AG09309 (cell line): Measurements from ENCODE around the gene RFC4.

Experiments used
- DNase-seq: peaks from one replicate; pipeline ENCODE4 v3.0.0-alpha.2; 2010; ENCODE audit warnings: low read depth
- H3K4me3 ChIP-seq: 2 replicates; pipeline ENCODE4 v1.5.1; 2011; ENCODE audit warnings: mild to moderate bottlenecking, low read depth, low read length, moderate library complexity; ENCODE audit not compliant: control insufficient read depth
- CTCF ChIP-seq: IDR thresholded peaks from 2 replicates; pipeline ENCODE4 v1.5.1; 2011; ENCODE audit warnings: mild to moderate bottlenecking, low read depth, low read length, inconsistent platforms; ENCODE audit not compliant: insufficient read depth, control insufficient read depth; ENCODE audit errors: missing control alignments

Gene RFC4

GRCh38 chr3:186802701-186803100, 3.6 kb downstream of the RFC4 start:
- H3K4me3 ChIP-seq, result no peak overlapping the region
- TF ChIP-seq CTCF, result no peak
- DNase-seq, result no peak

- no peak for DNase-seq
- H3K4me3 ChIP-seq, result no peak overlapping the region
Observed at GRCh38 chr3:186800285-186800684, 6.0 kb downstream of the RFC4 start.

GRCh38 chr3:186798239-186798874, 7.9 kb downstream of the RFC4 start:
- no peak for DNase-seq
- no peak for TF ChIP-seq CTCF
- no peak overlapping the region for H3K4me3 ChIP-seq

More at GRCh38 chr3:186800285-186800684, 6.0 kb downstream of the RFC4 start:
- TF ChIP-seq CTCF, result no peak

- no peak for DNase-seq
- no peak overlapping the region for H3K4me3 ChIP-seq
- peak; percentile 16 for TF ChIP-seq CTCF
Observed at GRCh38 chr3:186790261-186790981, 15.9 kb downstream of the RFC4 start.

GRCh38 chr3:186789554-186790260, 16.6 kb downstream of the RFC4 start:
- no peak for DNase-seq
- no peak for TF ChIP-seq CTCF
- H3K4me3 ChIP-seq, result no peak overlapping the region

GRCh38 chr3:186788482-186789370, 17.6 kb downstream of the RFC4 start:
- H3K4me3 ChIP-seq, result no peak overlapping the region
- TF ChIP-seq CTCF, result no peak
- no peak for DNase-seq
